ENCODE measurements around the gene ALG9. TPM values are rescaled to one million over a fixed set of nuclear protein-coding genes. Genes with fewer than 3 reads are reported as not detected.

The ALG9 gene
- total RNA-seq, 1 experiment from 2014 or later: 23.7 TPM

DNA sequence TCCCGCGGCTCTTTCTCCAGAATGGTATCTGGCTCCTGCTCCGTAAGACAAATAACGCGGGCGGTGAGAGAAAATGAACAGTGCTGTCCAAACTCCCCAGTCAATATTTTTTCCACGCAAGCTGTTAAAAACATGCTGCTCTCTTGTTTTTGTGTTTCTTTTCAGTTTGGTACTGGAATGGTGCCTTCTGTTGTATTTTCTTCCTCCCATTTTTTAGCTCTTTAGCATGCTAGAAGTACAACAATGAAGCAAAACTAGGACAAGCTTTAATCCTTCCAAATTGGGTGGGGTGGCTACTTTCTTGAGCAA, 104.6 kb downstream of the ALG9 start:
- Histone ChIP-seq H3K79me2 (ENCODE audit: insufficient read depth, low read length) (peaks cover 15% of the 10 kb centered on the region), H3K36me3 (ENCODE audit: control insufficient read depth in 1 of 2, insufficient read depth in 2 of 2, low read length in 2 of 2) (peaks cover 9 to 14% of the 10 kb centered on the region in 2 experiments; a peak in 2 of 4 replicates), H3K4me3 (replicated peaks in 1 of 2; ENCODE audit: low read depth in 1 of 2, low read length in 2 of 2) (peak overlapping the region; percentile 87 to 91), H3K9ac (ENCODE audit: low read length) (peak overlapping the region; percentile 85), H3K27ac (ENCODE audit: low read depth, low read length) (peak overlapping the region; percentile 40), H3K27me3 (ENCODE audit: insufficient read depth, low read length) (no peaks in the 10 kb centered on the region), H3K4me2 (ENCODE audit: low read length) (peak overlapping the region; percentile 79), H3K9me2 (ENCODE audit: insufficient read depth) (no peaks in the 10 kb centered on the region), H3K4me1 (ENCODE audit: control insufficient read depth in 1 of 2, insufficient read depth in 2 of 2, low read length in 2 of 2) (peaks cover 5 to 21% of the 10 kb centered on the region in 2 experiments), H2AFZ (ENCODE audit: low read depth, low read length, poor library complexity, severe bottlenecking) (peak overlapping the region; percentile 95), H3K9me3 (ENCODE audit: control insufficient read depth in 1 of 2, insufficient read depth in 1 of 2, low read depth in 1 of 2, low read length in 2 of 2) (no peaks in the 10 kb centered on the region), H4K20me1 (ENCODE audit: insufficient read depth) (no peaks in the 10 kb centered on the region)
- no peak for TF ChIP-seq SRF (IDR thresholded peaks at IDR 0.05; ENCODE audit: low read depth)
- TF ChIP-seq, protein P1, sequence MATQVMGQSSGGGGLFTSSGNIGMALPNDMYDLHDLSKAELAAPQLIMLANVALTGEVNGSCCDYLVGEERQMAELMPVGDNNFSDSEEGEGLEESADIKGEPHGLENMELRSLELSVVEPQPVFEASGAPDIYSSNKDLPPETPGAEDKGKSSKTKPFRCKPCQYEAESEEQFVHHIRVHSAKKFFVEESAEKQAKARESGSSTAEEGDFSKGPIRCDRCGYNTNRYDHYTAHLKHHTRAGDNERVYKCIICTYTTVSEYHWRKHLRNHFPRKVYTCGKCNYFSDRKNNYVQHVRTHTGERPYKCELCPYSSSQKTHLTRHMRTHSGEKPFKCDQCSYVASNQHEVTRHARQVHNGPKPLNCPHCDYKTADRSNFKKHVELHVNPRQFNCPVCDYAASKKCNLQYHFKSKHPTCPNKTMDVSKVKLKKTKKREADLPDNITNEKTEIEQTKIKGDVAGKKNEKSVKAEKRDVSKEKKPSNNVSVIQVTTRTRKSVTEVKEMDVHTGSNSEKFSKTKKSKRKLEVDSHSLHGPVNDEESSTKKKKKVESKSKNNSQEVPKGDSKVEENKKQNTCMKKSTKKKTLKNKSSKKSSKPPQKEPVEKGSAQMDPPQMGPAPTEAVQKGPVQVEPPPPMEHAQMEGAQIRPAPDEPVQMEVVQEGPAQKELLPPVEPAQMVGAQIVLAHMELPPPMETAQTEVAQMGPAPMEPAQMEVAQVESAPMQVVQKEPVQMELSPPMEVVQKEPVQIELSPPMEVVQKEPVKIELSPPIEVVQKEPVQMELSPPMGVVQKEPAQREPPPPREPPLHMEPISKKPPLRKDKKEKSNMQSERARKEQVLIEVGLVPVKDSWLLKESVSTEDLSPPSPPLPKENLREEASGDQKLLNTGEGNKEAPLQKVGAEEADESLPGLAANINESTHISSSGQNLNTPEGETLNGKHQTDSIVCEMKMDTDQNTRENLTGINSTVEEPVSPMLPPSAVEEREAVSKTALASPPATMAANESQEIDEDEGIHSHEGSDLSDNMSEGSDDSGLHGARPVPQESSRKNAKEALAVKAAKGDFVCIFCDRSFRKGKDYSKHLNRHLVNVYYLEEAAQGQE (IDR thresholded peaks at IDR 0.05; ENCODE audit: low read depth): no peak
- no peak for TF ChIP-seq ZFX (IDR thresholded peaks at IDR 0.05)
- TF ChIP-seq TCF7L2 (IDR thresholded peaks at IDR 0.05; ENCODE audit: borderline replicate concordance, extremely low read depth, insufficient read depth, insufficient read length): no peak
- TF ChIP-seq, protein P2, sequence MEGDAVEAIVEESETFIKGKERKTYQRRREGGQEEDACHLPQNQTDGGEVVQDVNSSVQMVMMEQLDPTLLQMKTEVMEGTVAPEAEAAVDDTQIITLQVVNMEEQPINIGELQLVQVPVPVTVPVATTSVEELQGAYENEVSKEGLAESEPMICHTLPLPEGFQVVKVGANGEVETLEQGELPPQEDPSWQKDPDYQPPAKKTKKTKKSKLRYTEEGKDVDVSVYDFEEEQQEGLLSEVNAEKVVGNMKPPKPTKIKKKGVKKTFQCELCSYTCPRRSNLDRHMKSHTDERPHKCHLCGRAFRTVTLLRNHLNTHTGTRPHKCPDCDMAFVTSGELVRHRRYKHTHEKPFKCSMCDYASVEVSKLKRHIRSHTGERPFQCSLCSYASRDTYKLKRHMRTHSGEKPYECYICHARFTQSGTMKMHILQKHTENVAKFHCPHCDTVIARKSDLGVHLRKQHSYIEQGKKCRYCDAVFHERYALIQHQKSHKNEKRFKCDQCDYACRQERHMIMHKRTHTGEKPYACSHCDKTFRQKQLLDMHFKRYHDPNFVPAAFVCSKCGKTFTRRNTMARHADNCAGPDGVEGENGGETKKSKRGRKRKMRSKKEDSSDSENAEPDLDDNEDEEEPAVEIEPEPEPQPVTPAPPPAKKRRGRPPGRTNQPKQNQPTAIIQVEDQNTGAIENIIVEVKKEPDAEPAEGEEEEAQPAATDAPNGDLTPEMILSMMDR (IDR thresholded peaks at IDR 0.05 in 2 of 3, conservative IDR thresholded peaks at IDR 0.05 in 1 of 3; ENCODE audit: borderline replicate concordance in 1 of 3, insufficient read depth in 1 of 3, low read depth in 2 of 3, low read length in 2 of 3): no peak
- TF ChIP-seq EZH2phosphoT487 (IDR thresholded peaks at IDR 0.05; ENCODE audit: borderline replicate concordance): no peak
- TF ChIP-seq ZNF274 (IDR thresholded peaks at IDR 0.05; ENCODE audit: low read depth, low read length): no peak
- no peak for TF ChIP-seq JUND (IDR thresholded peaks at IDR 0.05)
- TF ChIP-seq POLR2A (IDR thresholded peaks at IDR 0.05; ENCODE audit: borderline replicate concordance, extremely low read depth, insufficient read depth, insufficient read length): no peak
- TF ChIP-seq, protein P3, sequence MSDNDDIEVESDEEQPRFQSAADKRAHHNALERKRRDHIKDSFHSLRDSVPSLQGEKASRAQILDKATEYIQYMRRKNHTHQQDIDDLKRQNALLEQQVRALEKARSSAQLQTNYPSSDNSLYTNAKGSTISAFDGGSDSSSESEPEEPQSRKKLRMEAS (IDR thresholded peaks at IDR 0.05): no peak
- TF ChIP-seq POLR2AphosphoS5 (IDR thresholded peaks at IDR 0.05; ENCODE audit: low read depth, low read length): no peak
- TF ChIP-seq FOSL1 (IDR thresholded peaks at IDR 0.05; ENCODE audit: low read depth): no peak
- TF ChIP-seq YY1 (IDR thresholded peaks at IDR 0.05; ENCODE audit: extremely low read depth, insufficient replicate concordance, low read depth, low read length): no peak
- TF ChIP-seq, protein P4, sequence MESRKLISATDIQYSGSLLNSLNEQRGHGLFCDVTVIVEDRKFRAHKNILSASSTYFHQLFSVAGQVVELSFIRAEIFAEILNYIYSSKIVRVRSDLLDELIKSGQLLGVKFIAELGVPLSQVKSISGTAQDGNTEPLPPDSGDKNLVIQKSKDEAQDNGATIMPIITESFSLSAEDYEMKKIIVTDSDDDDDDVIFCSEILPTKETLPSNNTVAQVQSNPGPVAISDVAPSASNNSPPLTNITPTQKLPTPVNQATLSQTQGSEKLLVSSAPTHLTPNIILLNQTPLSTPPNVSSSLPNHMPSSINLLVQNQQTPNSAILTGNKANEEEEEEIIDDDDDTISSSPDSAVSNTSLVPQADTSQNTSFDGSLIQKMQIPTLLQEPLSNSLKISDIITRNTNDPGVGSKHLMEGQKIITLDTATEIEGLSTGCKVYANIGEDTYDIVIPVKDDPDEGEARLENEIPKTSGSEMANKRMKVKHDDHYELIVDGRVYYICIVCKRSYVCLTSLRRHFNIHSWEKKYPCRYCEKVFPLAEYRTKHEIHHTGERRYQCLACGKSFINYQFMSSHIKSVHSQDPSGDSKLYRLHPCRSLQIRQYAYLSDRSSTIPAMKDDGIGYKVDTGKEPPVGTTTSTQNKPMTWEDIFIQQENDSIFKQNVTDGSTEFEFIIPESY (IDR thresholded peaks at IDR 0.05; ENCODE audit: extremely low read depth, insufficient replicate concordance, low read length): no peak
- TF ChIP-seq, protein P5, sequence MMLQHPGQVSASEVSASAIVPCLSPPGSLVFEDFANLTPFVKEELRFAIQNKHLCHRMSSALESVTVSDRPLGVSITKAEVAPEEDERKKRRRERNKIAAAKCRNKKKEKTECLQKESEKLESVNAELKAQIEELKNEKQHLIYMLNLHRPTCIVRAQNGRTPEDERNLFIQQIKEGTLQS (IDR thresholded peaks at IDR 0.05): no peak
- no peak for TF ChIP-seq ELF1 (IDR thresholded peaks at IDR 0.05; ENCODE audit: borderline replicate concordance, low read depth)
- TF ChIP-seq SP1 (IDR thresholded peaks at IDR 0.05; ENCODE audit: low read depth): no peak
- CTCF ChIA-PET: interaction anchor here (1.1 to 3.5 kb wide), 4 partner anchors 10 to 180 kb away, joined by 4 to 27 read pairs (median 6); no protein-coding TSS in a partner anchor
- no peak for ATAC-seq
- no peak for DNase-seq (ENCODE audit: low read depth, low spot score)
- RAD21 ChIA-PET (ENCODE audit: low non-redundant PET in 1 of 2, low total read pairs in 2 of 2, uncharacterized antibody in 2 of 2, unreplicated experiment in 2 of 2): interaction anchor here (0.6 to 1.2 kb wide), 3 partner anchors 26 to 165 kb away, joined by 3 to 6 read pairs (median 4); no protein-coding TSS in a partner anchor
- intact Hi-C loops (cut with micrococcal nuclease): no loop called here
- BruUV-seq (replicated peaks): no TSS peak
- POLR2A ChIA-PET: interaction anchor here (1.3 to 1.4 kb wide), 3 partner anchors 13 to 169 kb away, joined by 3 read pairs; partner anchors contain the start of gene SIK2

All from HCT116 (cell line).